Gastroesophageal sphincter (tissue), 3 donors: ENCODE results near the gene PARD3.

Experiments
- EP300 ChIP-seq: sonication (generic); formaldehyde crosslinking; IDR thresholded peaks from one replicate; pipeline ENCODE4 v1.6.1; 2017; ENCODE audit warnings: antibody characterized with exemption, mild to moderate bottlenecking
- POLR2A ChIP-seq, 2 donors: fragments of 450-650 bp; IDR thresholded peaks; one replicate each; pipeline ENCODE4 v1.6.1; 2017; ENCODE audit warnings: antibody characterized with exemption in 2 of 2, mild to moderate bottlenecking in 2 of 2, moderate library complexity in 1 of 2
- POLR2AphosphoS5 ChIP-seq: sonication (generic); formaldehyde crosslinking; IDR thresholded peaks from one replicate; pipeline ENCODE4 v1.6.1; 2017; ENCODE audit warnings: antibody characterized with exemption
- TF ChIP-seq, protein P1 (sequence below), 4 experiments: fragments of 200-600 bp in 2 of 4; fragments of 450-650 bp in 2 of 4; sonication (generic) in 1 of 4; IDR thresholded peaks; one replicate each; pipeline ENCODE4 v1.5.1; 2017 to 2019; ENCODE audit warnings: antibody characterized with exemption in 4 of 4, mild to moderate bottlenecking in 2 of 4, moderate library complexity in 2 of 4

DNA sequence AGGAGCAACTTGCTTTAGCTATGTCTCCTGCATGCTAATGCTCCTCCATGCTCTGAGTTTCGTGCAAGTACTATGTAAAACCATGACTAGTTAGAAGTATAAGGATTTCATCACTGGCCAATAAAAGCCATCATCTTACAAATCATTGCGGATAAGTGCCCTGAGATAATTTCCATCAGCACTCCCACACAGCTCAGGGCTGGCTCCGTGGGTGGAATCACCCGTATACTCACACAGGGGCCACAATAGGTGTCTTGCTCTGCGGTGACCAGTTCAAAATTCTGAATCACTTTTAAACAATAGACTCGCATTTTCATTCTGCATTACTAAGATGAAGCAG lies 227.4 kb downstream of the PARD3 start:
- TF ChIP-seq, protein P1, sequence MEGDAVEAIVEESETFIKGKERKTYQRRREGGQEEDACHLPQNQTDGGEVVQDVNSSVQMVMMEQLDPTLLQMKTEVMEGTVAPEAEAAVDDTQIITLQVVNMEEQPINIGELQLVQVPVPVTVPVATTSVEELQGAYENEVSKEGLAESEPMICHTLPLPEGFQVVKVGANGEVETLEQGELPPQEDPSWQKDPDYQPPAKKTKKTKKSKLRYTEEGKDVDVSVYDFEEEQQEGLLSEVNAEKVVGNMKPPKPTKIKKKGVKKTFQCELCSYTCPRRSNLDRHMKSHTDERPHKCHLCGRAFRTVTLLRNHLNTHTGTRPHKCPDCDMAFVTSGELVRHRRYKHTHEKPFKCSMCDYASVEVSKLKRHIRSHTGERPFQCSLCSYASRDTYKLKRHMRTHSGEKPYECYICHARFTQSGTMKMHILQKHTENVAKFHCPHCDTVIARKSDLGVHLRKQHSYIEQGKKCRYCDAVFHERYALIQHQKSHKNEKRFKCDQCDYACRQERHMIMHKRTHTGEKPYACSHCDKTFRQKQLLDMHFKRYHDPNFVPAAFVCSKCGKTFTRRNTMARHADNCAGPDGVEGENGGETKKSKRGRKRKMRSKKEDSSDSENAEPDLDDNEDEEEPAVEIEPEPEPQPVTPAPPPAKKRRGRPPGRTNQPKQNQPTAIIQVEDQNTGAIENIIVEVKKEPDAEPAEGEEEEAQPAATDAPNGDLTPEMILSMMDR (IDR thresholded peaks at IDR 0.05): no peak
- TF ChIP-seq POLR2AphosphoS5: no peak
- TF ChIP-seq POLR2A (IDR thresholded peaks at IDR 0.05): no peak
- no peak for TF ChIP-seq EP300
